SU-DHL-6 (cell line): ENCODE measurements around the gene MRPL34.

ENCODE experiments used
- H2AFZ ChIP-seq: fragments of 200-600 bp; sonication (generic); 2 replicates; pipeline ENCODE4 v1.6.1; 2014; ENCODE audit warnings: low read depth, mild to moderate bottlenecking, moderate library complexity, mixed read lengths, antibody characterized with exemption, low read length; ENCODE audit not compliant: severe bottlenecking
- H3F3A ChIP-seq: fragments of 200-600 bp; shearing (Covaris generic); 2 replicates; pipeline ENCODE4 v1.6.0; 2016; ENCODE audit warnings: antibody characterized with exemption, mild to moderate bottlenecking; ENCODE audit not compliant: insufficient read depth
- H3K27ac ChIP-seq: fragments of 200-600 bp; sonication (generic); 2 replicates; pipeline ENCODE4 v1.5.1; 2016; ENCODE audit warnings: low read depth, mild to moderate bottlenecking, low read length, moderate library complexity, mixed read lengths
- H3K27me3 ChIP-seq: fragments of 200-600 bp; sonication (generic), shearing (Covaris generic); 2 replicates; pipeline ENCODE4 v1.6.0; 2014; ENCODE audit warnings: mild to moderate bottlenecking, low read length
- H3K36me3 ChIP-seq: fragments of 200-600 bp; sonication (generic); 2 replicates; pipeline ENCODE4 v1.6.1; 2014; ENCODE audit warnings: mild to moderate bottlenecking, low read length, mixed read lengths
- H3K4me2 ChIP-seq: fragments of 300-600, 200-600 bp; shearing (Covaris generic), sonication (generic); 2 replicates; pipeline ENCODE4 v1.6.0; 2014; ENCODE audit warnings: low read length, low read depth, mild to moderate bottlenecking; ENCODE audit not compliant: poor library complexity, severe bottlenecking
- H3K4me3 ChIP-seq: fragments of 200-600 bp; sonication (generic); 2 replicates; pipeline ENCODE4 v1.5.1; 2014; ENCODE audit warnings: antibody characterized with exemption, low read length, mild to moderate bottlenecking, mixed read lengths; ENCODE audit not compliant: insufficient read depth, poor library complexity, severe bottlenecking
- H3K79me2 ChIP-seq: fragments of 200-600 bp; sonication (generic); 2 replicates; pipeline ENCODE4 v1.6.1; 2014; ENCODE audit warnings: mild to moderate bottlenecking, low read length, moderate library complexity; ENCODE audit not compliant: insufficient read depth
- H3K9ac ChIP-seq: fragments of 200-600 bp; sonication (generic); 2 replicates; pipeline ENCODE4 v1.7.0; 2014; ENCODE audit warnings: mild to moderate bottlenecking, low read length
- H3K9me2 ChIP-seq: fragments of 200-600 bp; sonication (generic); replicated peaks from 2 replicates; pipeline ENCODE4 v1.6.1; 2014; ENCODE audit warnings: low read length; ENCODE audit not compliant: insufficient read depth
- H3K9me3 ChIP-seq: fragments of 200-600 bp; sonication (generic); 2 replicates; pipeline ENCODE4 v1.6.1; 2014; ENCODE audit warnings: low read length, mixed read lengths; ENCODE audit not compliant: insufficient read depth
- H4K20me1 ChIP-seq: fragments of 200-600 bp; sonication (generic); 2 replicates; pipeline ENCODE4 v1.6.1; 2014; ENCODE audit warnings: low read depth, mild to moderate bottlenecking, antibody characterized with exemption, low read length, moderate library complexity, mixed read lengths
- CTCF ChIP-seq: fragments of 200-600 bp; sonication (generic); IDR thresholded peaks from one replicate; pipeline ENCODE4 v1.5.1; 2017; ENCODE audit warnings: antibody characterized with exemption, mild to moderate bottlenecking, low read length, moderate library complexity; ENCODE audit not compliant: insufficient read depth, poor library complexity, severe bottlenecking
- EZH2phosphoT487 ChIP-seq: fragments of 200-600 bp; sonication (generic), shearing (Covaris generic); conservative IDR thresholded peaks from 2 replicates; pipeline ENCODE4 v1.6.1; 2018; ENCODE audit warnings: mild to moderate bottlenecking, antibody characterized with exemption, low read length, moderate library complexity, mixed read lengths

Gene MRPL34

GRCh38 chr19:17338433-17339078 is 32.9 kb downstream of the MRPL34 start:
- Histone ChIP-seq H3K9ac (peak overlapping the region; percentile 90), H2AFZ (no peak overlapping the region), H3K36me3 (0 out of 2 replicates have a peak, but pooled peaks cover 4% of the 10 kb centered on the region), H3K79me2 (peaks cover 14% of the 10 kb centered on the region; the same call in 1 of the 2 replicates), H3K27me3 (no peaks in the 10 kb centered on the region), H3K9me3 (no peaks in the 10 kb centered on the region), H3K4me3 (peak overlapping the region; percentile 61), H3K9me2 (no peaks in the 10 kb centered on the region), H4K20me1 (no peaks in the 10 kb centered on the region), H3K27ac (peak overlapping the region; percentile 66; the same call in 1 of the 2 replicates), H3K4me2 (peak overlapping the region; percentile 80), H3F3A (no peaks in the 10 kb centered on the region)
- TF ChIP-seq EZH2phosphoT487 (no peak), CTCF (no peak)

DNA sequence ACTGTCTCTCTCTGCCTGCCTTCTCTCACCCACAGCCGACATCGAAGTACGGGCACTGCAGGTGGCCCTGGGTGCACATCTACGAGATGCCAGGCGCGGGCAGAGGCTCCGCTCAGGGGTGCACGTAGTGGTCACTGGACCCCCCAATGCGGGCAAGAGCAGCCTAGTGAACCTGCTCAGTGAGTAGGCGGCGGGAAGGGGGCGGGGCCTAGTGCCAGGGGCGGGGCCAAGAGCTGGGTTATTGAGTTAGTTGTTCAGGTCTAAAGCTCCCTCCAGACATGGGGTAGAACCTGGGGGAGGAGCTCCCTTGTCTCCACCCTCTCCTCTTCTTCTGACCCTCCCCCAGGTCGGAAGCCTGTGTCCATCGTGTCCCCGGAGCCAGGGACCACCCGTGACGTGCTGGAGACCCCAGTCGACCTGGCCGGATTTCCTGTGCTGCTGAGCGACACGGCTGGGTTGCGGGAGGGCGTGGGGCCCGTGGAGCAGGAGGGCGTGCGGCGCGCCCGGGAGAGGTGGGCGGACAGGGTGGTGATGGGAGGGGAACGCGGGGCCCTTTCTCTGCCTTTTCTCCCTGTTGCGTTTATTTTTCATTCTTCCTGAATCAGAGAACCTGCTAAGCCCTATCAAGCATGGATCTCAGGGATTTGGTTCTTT is 33.5 kb downstream of the MRPL34 start:
- H3K4me2 ChIP-seq = no peak overlapping the region
- no peaks in the 10 kb centered on the region for H4K20me1 ChIP-seq
- no peak overlapping the region for H3K27ac ChIP-seq
- no peak overlapping the region for H2AFZ ChIP-seq
- TF ChIP-seq EZH2phosphoT487 (no peak), CTCF (no peak)
- no peaks in the 10 kb centered on the region for H3K27me3 ChIP-seq
- no peaks in the 10 kb centered on the region for H3K9me2 ChIP-seq
- 0 out of 2 replicates have a peak, but pooled peaks cover 4% of the 10 kb centered on the region for H3K36me3 ChIP-seq
- H3K4me3 ChIP-seq = no peak overlapping the region
- H3K79me2 ChIP-seq = peaks cover 14% of the 10 kb centered on the region; the same call in 1 of the 2 replicates
- peaks cover 4% of the 10 kb centered on the region; the same call in 1 of the 2 replicates for H3F3A ChIP-seq
- H3K9me3 ChIP-seq = no peaks in the 10 kb centered on the region
- no peak overlapping the region for H3K9ac ChIP-seq

GRCh38 chr19:17340302-17340870 is 34.7 kb downstream of the MRPL34 start:
- Histone ChIP-seq H3K36me3 (0 out of 2 replicates have a peak, but pooled peaks cover 4% of the 10 kb centered on the region), H3F3A (peaks cover 8% of the 10 kb centered on the region), H3K4me3 (no peak overlapping the region), H2AFZ (no peak overlapping the region), H3K9ac (no peak overlapping the region), H4K20me1 (no peaks in the 10 kb centered on the region), H3K79me2 (peaks cover 14% of the 10 kb centered on the region; the same call in 1 of the 2 replicates), H3K9me2 (no peaks in the 10 kb centered on the region), H3K4me2 (no peak overlapping the region), H3K9me3 (no peaks in the 10 kb centered on the region), H3K27ac (no peak overlapping the region), H3K27me3 (no peaks in the 10 kb centered on the region)
- TF ChIP-seq EZH2phosphoT487 (no peak), CTCF (no peak)
